Prostate gland (tissue), 2 donors: ENCODE results near the gene ATP12A. TPM values are rescaled to one million over a fixed set of nuclear protein-coding genes. Genes with fewer than 3 reads are reported as not detected.

ENCODE experiments used
- DNase-seq: peaks from one replicate; pipeline ENCODE4 v3.0.0-alpha.2; 2019; ENCODE audit warnings: low spot score
- H3K27ac ChIP-seq, 2 donors: fragments of 200-600 bp; sonication (generic); 2 replicates each; pipeline ENCODE4 v1.5.1; 2017 to 2019
- H3K27me3 ChIP-seq: fragments of 200-600 bp; sonication (generic); replicated peaks from 2 replicates; pipeline ENCODE4 v1.5.1; 2019; ENCODE audit not compliant: insufficient read depth
- H3K36me3 ChIP-seq, 2 donors: fragments of 200-600 bp; sonication (generic); 1 replicate in 1 of 2; 2 replicates in 1 of 2; pipeline versions ENCODE4 v1.5.1 to v1.8.1; 2017 to 2019
- H3K4me1 ChIP-seq: fragments of 200-600 bp; sonication (generic); replicated peaks from 2 replicates; pipeline ENCODE4 v1.5.1; 2019
- H3K4me3 ChIP-seq, 2 donors: fragments of 200-600 bp; sonication (generic); 2 replicates each; pipeline ENCODE4 v1.5.1; 2017 to 2019
- H3K9me3 ChIP-seq: fragments of 200-600 bp; sonication (generic); 2 replicates; pipeline ENCODE4 v1.5.1; 2017
- POLR2A ChIP-seq: fragments of 450-650 bp; IDR thresholded peaks from one replicate; pipeline ENCODE4 v1.6.1; 2016; ENCODE audit warnings: antibody characterized with exemption, mild to moderate bottlenecking
- POLR2AphosphoS5 ChIP-seq: sonication (generic); formaldehyde crosslinking; IDR thresholded peaks from one replicate; pipeline ENCODE4 v1.6.1; 2017; ENCODE audit warnings: antibody characterized with exemption
- WGBS: methylation state at CpG from one replicate; pipeline ENCODE4 v1.1.5; 2018; 5-methylcytosine and 5-hydroxymethylcytosine counted together
- intact Hi-C: fragments of 100-400 bp; cut with DNase I; formaldehyde crosslinking; loops from one replicate; pipeline ENCODE4 v1.14.2; 2022
- total RNA-seq, 2 donors: library from RNA; depleted of rRNA; stranded (reverse); fragments of >200 nt; gene quantifications; one replicate each; pipeline ENCODE4 v1.1.0, GENCODE V29; 2016
- TF ChIP-seq, protein P1 (sequence below), 4 experiments: fragments of 200-600 bp in 2 of 4; fragments of 450-650 bp in 2 of 4; sonication (generic) in 2 of 4; IDR thresholded peaks; 1 replicate in 3 of 4; 2 replicates in 1 of 4; pipeline ENCODE4 v1.5.1; 2016 to 2019; ENCODE audit warnings: antibody characterized with exemption in 4 of 4, mild to moderate bottlenecking in 2 of 4, moderate library complexity in 2 of 4

ATP12A gene
- total RNA-seq, 2 donors from 2014 or later, result 0.09 to 0.91 TPM

GRCh38 chr13:24684600-24684998 lies 4.4 kb downstream of the ATP12A start:
- intact Hi-C loops, result no loop called here
- no peak overlapping the region for H3K27ac ChIP-seq
- 42% methylated on average over 2 of the region's 4 CpGs for WGBS
- no peaks in the 10 kb centered on the region for H3K9me3 ChIP-seq
- no peaks in the 10 kb centered on the region for H3K4me1 ChIP-seq
- H3K4me3 ChIP-seq, result no peak overlapping the region
- no peak for DNase-seq
- TF ChIP-seq, protein P1, sequence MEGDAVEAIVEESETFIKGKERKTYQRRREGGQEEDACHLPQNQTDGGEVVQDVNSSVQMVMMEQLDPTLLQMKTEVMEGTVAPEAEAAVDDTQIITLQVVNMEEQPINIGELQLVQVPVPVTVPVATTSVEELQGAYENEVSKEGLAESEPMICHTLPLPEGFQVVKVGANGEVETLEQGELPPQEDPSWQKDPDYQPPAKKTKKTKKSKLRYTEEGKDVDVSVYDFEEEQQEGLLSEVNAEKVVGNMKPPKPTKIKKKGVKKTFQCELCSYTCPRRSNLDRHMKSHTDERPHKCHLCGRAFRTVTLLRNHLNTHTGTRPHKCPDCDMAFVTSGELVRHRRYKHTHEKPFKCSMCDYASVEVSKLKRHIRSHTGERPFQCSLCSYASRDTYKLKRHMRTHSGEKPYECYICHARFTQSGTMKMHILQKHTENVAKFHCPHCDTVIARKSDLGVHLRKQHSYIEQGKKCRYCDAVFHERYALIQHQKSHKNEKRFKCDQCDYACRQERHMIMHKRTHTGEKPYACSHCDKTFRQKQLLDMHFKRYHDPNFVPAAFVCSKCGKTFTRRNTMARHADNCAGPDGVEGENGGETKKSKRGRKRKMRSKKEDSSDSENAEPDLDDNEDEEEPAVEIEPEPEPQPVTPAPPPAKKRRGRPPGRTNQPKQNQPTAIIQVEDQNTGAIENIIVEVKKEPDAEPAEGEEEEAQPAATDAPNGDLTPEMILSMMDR (IDR thresholded peaks at IDR 0.05), result no peak
- TF ChIP-seq POLR2A, result no peak
- no peak for TF ChIP-seq POLR2AphosphoS5
- no peaks in the 10 kb centered on the region for H3K27me3 ChIP-seq
- no peaks in the 10 kb centered on the region for H3K36me3 ChIP-seq

- Histone ChIP-seq H3K27me3 (no peaks in the 10 kb centered on the region), H3K36me3 (no peaks in the 10 kb centered on the region)
Measured at GRCh38 chr13:24685314-24685713, 5.1 kb downstream of the ATP12A start.

GRCh38 chr13:24687611-24688010 lies 7.4 kb downstream of the ATP12A start:
- intact Hi-C loops, result no loop called here
- no peak overlapping the region for H3K27ac ChIP-seq
- DNase-seq, result no peak
- no peaks in the 10 kb centered on the region for H3K27me3 ChIP-seq
- 88% methylated on average over 7 of the region's 7 CpGs for WGBS
- H3K4me1 ChIP-seq, result no peaks in the 10 kb centered on the region
- TF ChIP-seq POLR2AphosphoS5 (no peak), POLR2A (no peak)
- TF ChIP-seq, protein P1 (IDR thresholded peaks at IDR 0.05), result no peak
- H3K36me3 ChIP-seq, result no peaks in the 10 kb centered on the region
- no peaks in the 10 kb centered on the region for H3K9me3 ChIP-seq
- H3K4me3 ChIP-seq, result no peak overlapping the region

More at GRCh38 chr13:24685314-24685713, 5.1 kb downstream of the ATP12A start:
- Histone ChIP-seq H3K4me1 (no peaks in the 10 kb centered on the region), H3K27ac (no peak overlapping the region), H3K9me3 (no peaks in the 10 kb centered on the region), H3K4me3 (no peak overlapping the region)
- intact Hi-C loops, result no loop called here
- DNase-seq, result no peak
- TF ChIP-seq POLR2A (no peak), POLR2AphosphoS5 (no peak)
- TF ChIP-seq, protein P1 (IDR thresholded peaks at IDR 0.05), result no peak
- 89% methylated on average over 6 of the region's 6 CpGs for WGBS

DNA sequence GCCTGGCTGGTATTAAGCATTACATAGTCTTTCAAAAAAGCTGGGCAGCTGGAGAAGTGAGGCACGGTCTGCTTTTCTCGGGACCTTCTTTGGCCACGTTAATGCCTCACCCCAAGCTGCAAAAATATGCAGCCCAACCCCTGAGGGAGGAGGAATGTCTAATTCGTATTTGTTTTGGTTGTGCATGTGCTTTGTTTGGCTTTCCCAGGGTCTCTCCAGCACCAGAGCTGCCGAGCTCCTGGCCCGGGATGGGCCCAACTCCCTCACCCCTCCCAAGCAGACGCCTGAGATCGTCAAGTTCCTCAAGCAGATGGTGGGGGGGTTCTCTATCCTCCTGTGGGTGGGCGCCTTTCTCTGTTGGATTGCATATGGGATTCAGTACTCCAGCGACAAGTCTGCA lies 7.9 kb downstream of the ATP12A start:
- DNase-seq, result no peak
- TF ChIP-seq, protein P1 (IDR thresholded peaks at IDR 0.05), result no peak
- TF ChIP-seq POLR2AphosphoS5 (no peak), POLR2A (no peak)
- 18% methylated on average over 9 of the region's 10 CpGs for WGBS
- no peak overlapping the region for H3K4me3 ChIP-seq
- intact Hi-C loops, result no loop called here
- H3K36me3 ChIP-seq, result no peaks in the 10 kb centered on the region
- no peaks in the 10 kb centered on the region for H3K4me1 ChIP-seq
- H3K27ac ChIP-seq, result no peak overlapping the region
- H3K27me3 ChIP-seq, result no peaks in the 10 kb centered on the region
- H3K9me3 ChIP-seq, result no peaks in the 10 kb centered on the region

GRCh38 chr13:24688950-24689349 lies 8.7 kb downstream of the ATP12A start:
- Histone ChIP-seq H3K27ac (no peak overlapping the region), H3K4me1 (no peaks in the 10 kb centered on the region), H3K36me3 (no peaks in the 10 kb centered on the region), H3K27me3 (no peaks in the 10 kb centered on the region), H3K4me3 (no peak overlapping the region), H3K9me3 (no peaks in the 10 kb centered on the region)
- TF ChIP-seq POLR2AphosphoS5, result no peak
- 68% methylated on average over 11 of the region's 11 CpGs for WGBS
- no peak for DNase-seq
- intact Hi-C loops, result no loop called here
